Bronchial epithelial cell (primary cell): Measurements from ENCODE around the gene FAM13C. TPM values are rescaled to one million over a fixed set of nuclear protein-coding genes. Genes with fewer than 3 reads are reported as not detected.
"Not testable (repeated sequence)": the region's sequence is repeated elsewhere in the genome, so short reads cannot be mapped to it uniquely, and the experiment has no call there.

Source experiments
- DNase-seq: peaks from one replicate; pipeline ENCODE4 v3.0.0-alpha.2; 2010; ENCODE audit warnings: low read depth
- FAIRE-seq: peaks from 2 replicates; lab custom pipeline; 2011; peaks lifted over from hg19 to GRCh38; lab: Jason Lieb, UNC
- H3K27me3 ChIP-seq: 2 replicates; pipeline ENCODE4 v1.5.1; 2011; ENCODE audit warnings: low read length; ENCODE audit not compliant: control insufficient read depth, insufficient read depth
- H3K36me3 ChIP-seq: 2 replicates; pipeline ENCODE4 v1.5.1; 2011; ENCODE audit warnings: low read length; ENCODE audit not compliant: control insufficient read depth, insufficient read depth
- H3K4me3 ChIP-seq: 2 replicates; pipeline ENCODE4 v1.5.1; 2011; ENCODE audit warnings: mild to moderate bottlenecking, low read depth, low read length, control low read depth
- CTCF ChIP-seq: IDR thresholded peaks from 2 replicates; pipeline ENCODE4 v1.5.1; 2011; ENCODE audit warnings: mild to moderate bottlenecking, moderate library complexity, low read length, control low read depth, inconsistent platforms; ENCODE audit not compliant: insufficient read depth, severe bottlenecking
- total RNA-seq: library from RNA; depleted of rRNA; stranded (reverse); fragments of >200 nt; gene quantifications from 2 replicates; pipeline ENCODE4 v1.2.1, GENCODE V29; 2014

The FAM13C gene
- total RNA-seq, 1 donor from 2014 or later = under 0.01 TPM

- FAIRE-seq (no peak), DNase-seq (no peak)
- Histone ChIP-seq H3K36me3 (no peaks in the 10 kb centered on the region), H3K27me3 (no peaks in the 10 kb centered on the region), H3K4me3 (no peak overlapping the region)
- TF ChIP-seq CTCF = no peak
Measured at GRCh38 chr10:59242057-59242456, 120.3 kb downstream of the FAM13C start.

GRCh38 chr10:59240582-59241183 lies 121.7 kb downstream of the FAM13C start:
- H3K4me3 ChIP-seq = no peak overlapping the region
- no peaks in the 10 kb centered on the region for H3K27me3 ChIP-seq
- no peak for FAIRE-seq
- no peak for TF ChIP-seq CTCF
- H3K36me3 ChIP-seq = no peaks in the 10 kb centered on the region
- peak; percentile 38 for DNase-seq

- not testable (repeated sequence) for H3K36me3 ChIP-seq, DNase-seq, H3K27me3 ChIP-seq, FAIRE-seq, H3K4me3 ChIP-seq
Measured at GRCh38 chr10:59239108-59239507, 123.2 kb downstream of the FAM13C start.

- Histone ChIP-seq H3K4me3 (no peak overlapping the region), H3K36me3 (no peaks in the 10 kb centered on the region), H3K27me3 (no peaks in the 10 kb centered on the region)
- FAIRE-seq (no peak), DNase-seq (no peak)
- TF ChIP-seq CTCF = no peak
Measured at GRCh38 chr10:59237775-59238174, 124.6 kb downstream of the FAM13C start.

GRCh38 chr10:59236064-59236697 lies 126.2 kb downstream of the FAM13C start:
- FAIRE-seq = no peak

More at GRCh38 chr10:59236064-59236697, 126.2 kb downstream of the FAM13C start:
- no peak for DNase-seq
- TF ChIP-seq CTCF = no peak
- H3K27me3 ChIP-seq = no peaks in the 10 kb centered on the region
- H3K4me3 ChIP-seq = no peak overlapping the region
- H3K36me3 ChIP-seq = no peaks in the 10 kb centered on the region
